HG02973 (cell line): ENCODE data around the gene COL6A2.
"Not testable (repeated sequence)": the region's sequence is repeated elsewhere in the genome, so short reads cannot be mapped to it uniquely, and the experiment has no call there.

Source experiments
- ATAC-seq: cut with Tn5 transposase; IDR thresholded peaks from one replicate; pipeline ENCODE4 v1.9.1; 2021; ENCODE audit warnings: moderate library complexity; ENCODE audit not compliant: unreplicated experiment

Gene COL6A2

DNA sequence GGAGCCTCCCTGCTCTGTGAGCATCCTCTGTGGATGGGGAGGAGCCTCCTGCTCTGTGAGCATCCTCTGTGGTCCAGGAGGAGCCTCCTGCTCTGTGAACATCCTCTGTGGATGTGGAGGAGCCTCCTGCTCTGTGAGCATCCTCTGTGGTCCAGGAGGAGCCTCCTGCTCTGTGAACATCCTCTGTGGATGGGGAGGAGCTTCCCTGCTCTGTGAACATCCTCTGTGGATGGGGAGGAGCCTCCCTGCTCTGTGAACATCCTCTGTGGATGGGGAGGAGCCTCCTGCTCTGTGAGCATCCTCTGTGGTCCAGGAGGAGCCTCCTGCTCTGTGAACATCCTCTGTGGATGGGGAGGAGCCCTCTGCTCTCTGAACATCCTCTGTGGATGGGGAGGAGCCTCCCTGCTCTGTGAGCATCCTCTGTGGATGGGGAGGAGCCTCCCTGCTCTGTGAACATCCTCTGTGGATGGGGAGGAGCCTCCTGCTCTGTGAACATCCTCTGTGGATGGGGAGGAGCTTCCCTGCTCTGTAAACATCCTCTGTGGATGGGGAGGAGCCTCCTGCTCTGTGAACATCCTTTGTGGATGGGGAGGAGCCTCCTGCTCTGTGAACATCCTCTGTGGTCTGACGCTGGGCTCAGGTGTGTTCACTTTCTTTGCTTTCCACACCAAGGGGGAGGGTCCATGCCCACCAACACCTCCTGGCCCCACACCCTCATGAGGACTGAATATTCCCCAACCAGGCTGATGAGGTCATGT lies 72.7 kb downstream of the COL6A2 start:
- not testable (repeated sequence) for ATAC-seq

DNA sequence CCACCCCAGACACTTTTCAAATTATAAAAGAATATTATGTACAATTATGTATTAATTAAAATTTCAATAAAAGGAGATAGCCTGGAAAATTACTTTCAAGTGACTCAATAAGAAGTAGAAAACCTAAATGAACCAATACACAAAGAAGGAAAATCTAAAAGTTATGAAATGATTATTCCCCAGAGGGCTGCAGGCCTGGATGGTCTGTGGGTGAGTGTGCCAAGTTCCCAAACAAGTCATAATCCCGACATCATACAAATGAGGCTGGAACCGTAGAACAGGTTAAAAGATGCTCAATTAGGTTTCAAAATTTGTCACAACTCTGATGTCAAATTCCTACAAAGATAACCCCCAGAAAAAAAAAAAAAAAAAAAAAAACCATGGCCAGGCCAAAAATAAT lies 73.7 kb downstream of the COL6A2 start:
- no peak for ATAC-seq

DNA sequence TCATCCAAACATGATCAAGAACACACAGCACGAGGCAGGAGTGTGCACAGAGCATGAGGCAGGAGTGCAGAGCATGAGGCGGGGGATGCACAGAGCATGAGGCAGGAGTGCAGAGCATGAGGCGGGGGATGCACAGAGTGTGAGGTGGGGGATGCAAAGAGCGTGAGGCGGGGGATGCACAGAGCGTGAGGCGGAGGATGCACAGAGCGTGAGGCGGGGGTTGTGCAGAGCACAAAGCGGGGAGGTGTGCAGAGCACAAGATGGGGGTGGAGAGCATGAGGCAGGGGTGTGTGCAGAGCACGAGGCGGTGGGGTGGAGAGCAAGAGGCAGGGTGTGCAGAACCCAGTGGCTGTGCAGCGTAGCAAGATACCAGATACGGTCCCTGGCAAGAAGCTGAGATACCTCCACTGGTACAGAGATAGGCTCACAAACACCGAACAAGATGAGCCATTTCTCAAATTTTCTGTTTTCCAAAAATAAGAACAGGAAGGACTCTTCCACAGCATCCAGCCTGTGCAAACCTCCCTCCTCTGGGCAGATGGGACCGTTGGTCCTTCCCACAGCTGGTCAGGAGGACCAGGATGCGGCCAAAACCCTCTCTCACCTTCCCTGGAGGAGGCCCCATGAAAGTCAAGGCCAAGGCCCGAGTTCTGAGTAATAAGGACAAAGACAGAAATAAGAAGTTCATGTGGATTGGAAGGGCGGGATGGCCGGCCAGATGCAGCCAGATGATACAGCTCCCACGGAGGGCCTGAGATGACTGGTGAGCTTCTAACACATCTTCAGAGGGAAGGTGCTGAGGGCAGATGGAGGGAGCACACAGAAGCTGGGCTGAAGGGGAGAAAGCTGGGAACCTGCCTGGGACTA lies 74.3 kb downstream of the COL6A2 start:
- no peak for ATAC-seq

DNA sequence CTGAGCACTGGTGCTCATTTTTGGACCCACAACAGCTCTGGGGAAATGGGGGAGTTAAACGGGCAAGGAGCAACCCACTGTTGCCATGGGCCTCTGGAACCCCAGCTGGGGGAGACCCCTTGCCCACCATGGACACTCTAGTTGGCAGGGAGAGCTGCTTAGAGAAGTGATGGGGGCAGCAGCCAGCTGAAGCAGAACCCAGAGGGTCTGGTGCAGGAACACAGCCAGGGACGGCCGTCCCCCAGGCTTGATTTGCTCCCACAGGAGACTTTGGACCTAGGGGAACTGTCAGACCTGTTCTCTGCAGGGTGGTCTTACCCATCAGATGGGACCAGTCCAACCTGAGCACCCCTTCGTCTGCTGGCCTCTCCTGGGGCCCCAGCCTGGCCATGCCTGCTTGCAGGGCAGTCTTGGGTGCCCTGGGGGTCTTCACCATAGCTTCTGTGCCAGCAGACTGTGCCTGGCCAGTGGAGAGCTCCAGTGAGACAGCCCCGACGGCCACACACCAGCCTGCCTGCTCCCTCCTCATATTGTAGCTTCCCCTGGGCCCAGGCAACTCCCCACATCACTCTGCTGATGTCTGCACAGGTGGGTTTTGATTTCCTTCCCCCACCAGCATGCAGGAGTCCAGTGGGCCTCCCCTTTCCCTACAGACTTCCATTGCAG lies 75.1 kb downstream of the COL6A2 start:
- ATAC-seq: no peak

DNA sequence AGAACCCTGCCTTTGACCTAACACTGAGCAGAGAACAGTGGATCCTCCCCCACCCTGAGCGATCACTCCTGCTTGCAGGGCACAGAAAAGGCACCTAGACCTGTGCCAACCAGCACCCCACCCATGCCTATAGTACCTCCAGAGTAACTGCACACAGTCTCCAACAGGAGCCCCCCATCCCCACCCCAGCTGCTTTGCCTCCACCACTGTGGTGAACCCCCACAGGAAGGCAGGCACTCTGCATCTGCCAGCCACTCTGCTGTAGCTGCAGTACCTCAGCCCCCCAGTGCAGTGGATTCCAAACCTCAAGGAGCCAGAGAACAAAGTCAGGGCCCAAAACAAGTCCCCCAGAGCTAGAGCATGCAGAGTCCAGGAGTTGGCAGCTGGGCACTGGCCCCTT lies 75.7 kb downstream of the COL6A2 start:
- no peak for ATAC-seq

DNA sequence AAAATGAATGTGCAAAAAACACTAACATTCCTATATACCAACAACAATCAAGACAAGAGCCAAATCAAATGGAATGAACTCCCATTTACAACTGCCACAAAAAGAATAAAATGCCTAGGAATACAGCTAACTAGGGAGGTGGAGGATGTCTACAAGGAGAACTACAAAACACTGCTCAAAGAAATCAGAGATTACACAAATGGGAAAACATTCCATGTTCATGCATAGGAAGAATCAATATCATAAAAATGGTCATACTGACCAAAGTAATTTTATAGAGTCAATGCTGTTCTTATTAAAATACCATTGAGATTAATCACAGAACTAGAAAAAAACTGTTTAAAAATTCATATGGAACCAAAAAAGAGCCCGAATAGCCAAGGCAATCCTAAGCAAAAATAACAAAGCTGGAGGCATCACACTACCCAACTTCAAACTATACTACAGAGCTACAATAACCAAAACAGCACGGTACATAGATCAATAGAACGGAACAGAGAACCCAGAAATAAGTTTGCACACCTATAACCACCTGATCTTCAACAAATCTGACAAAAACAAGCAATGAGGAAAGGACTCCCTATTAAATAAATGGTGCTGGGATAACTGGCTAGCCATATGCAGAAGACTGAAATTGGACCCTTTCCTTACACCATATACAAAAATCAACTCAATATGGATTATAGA lies 78.7 kb downstream of the COL6A2 start:
- not testable (repeated sequence) for ATAC-seq

DNA sequence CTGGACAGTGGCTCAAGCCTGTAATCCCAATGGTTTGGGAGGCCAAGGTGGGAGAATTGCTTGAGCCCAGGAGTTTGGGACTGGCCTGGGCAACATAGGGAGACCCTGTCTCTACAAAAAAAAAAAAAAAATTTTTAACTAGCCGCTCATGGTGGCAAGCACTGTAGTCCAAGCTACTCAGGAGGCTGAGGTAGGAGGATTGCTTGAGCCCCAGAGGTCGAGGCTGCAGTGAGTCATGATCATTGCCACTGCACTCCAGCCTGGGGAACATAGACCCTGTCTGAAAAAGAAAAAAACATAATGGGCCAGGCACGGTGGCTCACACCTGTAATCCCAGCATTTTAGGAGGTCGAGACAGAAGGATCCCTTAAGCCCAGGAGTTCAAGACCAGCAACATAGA lies 81.0 kb downstream of the COL6A2 start:
- ATAC-seq: no peak
